Gastrocnemius medialis (tissue), 4 donors: ENCODE measurements around the gene ANKRD50.

Experiments used
- CTCF ChIP-seq, 5 experiments: fragments of 450-650 bp in 3 of 5; fragments of 200-600 bp in 2 of 5; sonication (generic) in 2 of 5; IDR thresholded peaks in 4 of 5; conservative IDR thresholded peaks in 1 of 5; 1 replicate in 4 of 5; 2 replicates in 1 of 5; pipeline ENCODE4 v1.5.1; 2016 to 2019; ENCODE audit warnings: antibody characterized with exemption in 5 of 5, mild to moderate bottlenecking in 3 of 5, moderate library complexity in 3 of 5
- POLR2A ChIP-seq, 2 donors: fragments of 450-650 bp; IDR thresholded peaks; one replicate each; pipeline ENCODE4 v1.6.1; 2017; ENCODE audit warnings: antibody characterized with exemption in 2 of 2, mild to moderate bottlenecking in 2 of 2, moderate library complexity in 2 of 2

- TF ChIP-seq POLR2A (IDR thresholded peaks at IDR 0.05), result no peak
- TF ChIP-seq CTCF (IDR thresholded peaks at IDR 0.05 in 4 of 5, conservative IDR thresholded peaks at IDR 0.05 in 1 of 5), result no peak
Observed at GRCh38 chr4:124691801-124692200, 20.7 kb downstream of the ANKRD50 start.
